HG02938 (cell line): Measurements from ENCODE around the gene HDGFL2.

Experiments
- ATAC-seq: cut with Tn5 transposase; IDR thresholded peaks from one replicate; pipeline ENCODE4 v1.9.1; 2021; ENCODE audit warnings: mild to moderate bottlenecking, moderate library complexity; ENCODE audit not compliant: unreplicated experiment

Gene HDGFL2

GRCh38 chr19:4550018-4550417, 77.9 kb downstream of the HDGFL2 start:
- ATAC-seq: no peak

- ATAC-seq: no peak
These were observed 78.5 kb downstream of the HDGFL2 start for GRCh38 chr19:4550479-4551050.
